HUDEP-2 (cell line): ENCODE results near the gene CNNM3.

Experiments
- DNase-seq, 76 experiments: peaks; one replicate each; lab custom pipeline; 2025; ENCODE audit not compliant: unreplicated experiment in 76 of 76; lab: John Stamatoyannopoulos, UW

CNNM3 gene

GRCh38 chr2:96838345-96839292 lies 22.6 kb downstream of the CNNM3 start:
- DNase-seq = no peak

DNA sequence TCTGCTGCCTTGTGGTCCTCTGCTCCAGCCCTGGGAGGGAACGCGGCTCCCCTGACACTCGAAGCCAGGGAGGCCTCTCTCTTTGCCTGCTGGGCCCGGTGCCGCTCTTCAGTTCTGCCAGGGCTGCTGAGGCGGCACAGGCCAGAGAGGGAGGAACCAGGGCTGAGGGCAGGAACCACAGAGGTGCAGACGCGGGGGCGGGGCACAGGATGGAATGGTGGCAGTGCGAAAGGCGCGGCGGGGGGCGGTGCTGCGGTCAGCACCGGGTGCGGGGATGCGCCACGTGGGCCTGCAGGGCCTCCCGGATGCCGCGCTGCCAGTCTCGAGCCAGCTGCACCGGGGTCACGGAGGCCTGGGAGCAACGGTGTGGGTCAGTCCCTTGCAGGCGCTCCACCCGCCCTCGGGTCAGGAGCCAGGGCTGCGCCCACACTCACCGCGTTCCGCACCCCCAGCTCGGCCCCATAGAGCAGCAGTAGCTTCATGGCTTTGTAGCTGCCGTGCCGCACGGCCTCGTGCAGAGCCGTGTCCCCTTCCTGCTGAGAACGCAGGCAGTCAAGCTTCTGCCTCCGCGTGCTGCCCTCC lies 23.3 kb downstream of the CNNM3 start:
- DNase-seq = peak in 59 of 76 experiments; percentile 4 to 80 (median 47)

- DNase-seq = no peak
Measured at GRCh38 chr2:96839875-96840850, 24.1 kb downstream of the CNNM3 start.

DNA sequence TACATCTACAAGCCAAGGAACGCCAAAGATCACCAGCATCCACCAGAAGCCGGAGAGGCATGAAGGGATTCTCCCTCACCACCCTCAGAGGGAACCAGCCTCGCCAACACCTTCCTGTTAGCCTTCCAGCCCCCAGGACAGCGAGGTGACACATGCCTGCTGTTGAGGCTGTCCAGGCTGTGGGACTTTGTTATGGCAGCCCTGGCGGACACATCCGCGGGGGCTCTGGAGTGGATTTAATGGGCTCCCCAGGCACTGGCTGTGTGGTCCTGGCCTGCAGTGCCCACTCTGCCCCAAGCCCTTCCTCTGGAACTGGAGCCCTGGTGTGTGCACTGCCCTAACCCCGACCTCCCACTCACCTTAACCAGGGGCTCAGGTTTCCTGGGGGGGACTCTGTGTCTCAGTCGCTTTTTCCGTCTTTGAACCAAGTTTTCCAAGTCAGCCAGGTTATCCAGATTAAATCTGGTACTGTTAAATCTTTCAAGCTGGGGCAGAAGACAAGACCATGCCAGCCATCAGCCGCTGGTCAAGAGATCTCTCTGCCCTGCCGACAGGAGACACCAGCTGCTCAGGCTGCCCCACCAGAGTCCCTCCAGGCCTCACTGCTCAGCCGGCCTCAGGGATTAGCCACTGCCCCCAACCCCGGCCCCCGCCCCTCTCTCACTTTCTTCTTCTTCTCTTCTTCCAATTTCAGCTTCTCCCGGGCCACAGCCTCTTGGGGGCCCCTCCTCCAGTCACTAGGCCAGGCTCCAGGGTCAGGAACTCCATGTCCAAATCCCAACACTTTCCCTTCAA lies 25.8 kb downstream of the CNNM3 start:
- DNase-seq = no peak

DNA sequence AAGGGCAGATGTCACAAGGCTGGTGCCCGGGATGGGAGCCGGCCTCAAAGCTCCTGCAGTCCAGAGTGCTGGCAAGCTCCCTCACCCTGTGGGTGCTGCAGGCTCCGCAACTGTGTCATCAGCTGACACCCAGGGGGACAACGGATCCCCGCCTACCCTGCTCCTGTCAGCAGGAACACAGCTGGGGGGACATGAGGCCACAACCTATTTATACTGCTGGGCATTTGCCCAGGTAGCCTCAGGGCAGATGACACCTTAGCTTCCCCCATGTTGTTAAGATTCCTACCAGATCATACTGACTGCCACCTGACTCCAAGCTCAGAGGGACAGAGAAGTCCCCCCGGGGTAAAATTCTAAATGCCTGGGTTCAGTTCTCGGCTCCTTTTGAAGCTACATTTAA lies 26.5 kb downstream of the CNNM3 start:
- DNase-seq = no peak

DNA sequence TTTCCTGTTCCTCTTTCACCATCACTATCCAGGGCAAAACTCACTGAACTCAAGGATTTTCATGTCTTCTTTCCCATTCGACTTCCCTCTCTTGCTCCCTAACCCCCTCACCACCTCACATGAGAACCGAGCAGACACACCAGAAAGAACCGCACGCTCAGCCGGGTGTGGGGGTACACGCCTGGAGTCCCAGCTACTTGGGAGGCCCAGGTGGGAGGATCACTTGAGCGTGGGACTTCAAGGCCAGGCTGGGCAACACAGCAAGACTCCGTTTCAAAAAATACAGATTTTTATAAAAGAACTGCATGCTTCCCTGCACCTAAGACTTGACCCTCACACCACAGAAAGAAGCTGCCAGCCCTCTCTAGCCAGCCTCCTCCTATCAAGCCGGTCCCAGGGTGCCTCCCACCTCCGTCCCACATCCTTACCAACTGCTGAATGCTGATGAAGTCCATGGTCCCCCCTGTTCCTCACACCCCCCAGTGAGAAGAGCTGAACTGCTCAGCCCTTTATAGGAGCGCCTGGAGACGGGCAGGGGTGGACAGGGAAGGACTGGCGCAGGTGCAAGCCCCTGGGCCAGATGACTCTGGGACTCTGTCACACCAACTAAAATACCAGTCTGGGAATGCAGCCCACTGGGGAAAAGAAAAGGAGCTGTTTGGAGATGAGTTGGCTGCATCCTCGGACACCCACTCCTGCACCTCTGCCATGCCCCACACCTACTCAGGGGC lies 27.6 kb downstream of the CNNM3 start, which contains the start of gene ANKRD23:
TSS of gene ANKRD23 (minus strand) at position 484 of the 731 bp plus-strand sequence. CDS start at position 455, 29 bp downstream.
- no peak for DNase-seq

- peak in 1 of 76 experiments; percentile 7 for DNase-seq
Measured at GRCh38 chr2:96844405-96844808, 28.3 kb downstream of the CNNM3 start.

- no peak for DNase-seq
Measured at GRCh38 chr2:96846825-96847224, 30.8 kb downstream of the CNNM3 start.

DNA sequence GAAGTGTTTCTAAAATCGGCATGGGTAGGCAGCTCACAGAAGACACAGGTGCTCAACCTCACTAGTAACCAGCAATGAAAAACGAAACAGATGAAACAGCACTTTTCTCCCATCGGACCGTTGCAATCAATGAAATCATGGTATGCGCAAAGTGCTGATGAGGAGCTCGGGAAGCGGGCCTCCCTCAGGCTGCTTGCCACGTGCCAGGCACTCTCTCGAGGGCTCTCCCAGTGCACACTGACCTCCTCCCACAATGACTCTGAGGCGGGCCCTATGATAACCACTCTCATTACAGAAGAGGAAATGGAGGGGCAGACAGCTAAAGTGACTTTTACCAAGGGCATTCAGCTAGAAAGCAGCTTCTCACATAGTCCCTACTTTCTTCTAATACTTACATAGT lies 31.5 kb downstream of the CNNM3 start:
- DNase-seq = peak in 8 of 76 experiments; percentile 1 to 21 (median 12)

- no peak for DNase-seq
Measured at GRCh38 chr2:96848264-96848663, 32.2 kb downstream of the CNNM3 start.

DNA sequence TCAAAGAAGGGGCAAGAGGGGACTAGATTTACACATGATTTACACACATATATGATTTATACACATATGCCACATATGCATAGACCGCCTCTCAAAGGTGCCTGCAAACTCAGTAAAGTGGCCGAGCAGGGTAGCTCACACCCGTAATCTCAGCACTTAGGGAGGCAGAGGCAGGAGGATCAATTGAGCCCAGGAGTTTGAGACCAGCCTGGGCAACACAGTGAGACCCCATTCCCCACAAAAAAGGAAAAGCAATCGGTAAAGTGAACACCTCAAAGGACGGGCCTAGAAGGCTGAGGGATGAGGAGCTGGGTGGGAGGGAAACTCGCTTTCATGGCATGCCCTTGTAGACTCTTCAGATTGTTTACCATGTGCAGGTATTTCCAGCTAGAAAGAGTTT lies 36.6 kb downstream of the CNNM3 start:
- DNase-seq = no peak

DNA sequence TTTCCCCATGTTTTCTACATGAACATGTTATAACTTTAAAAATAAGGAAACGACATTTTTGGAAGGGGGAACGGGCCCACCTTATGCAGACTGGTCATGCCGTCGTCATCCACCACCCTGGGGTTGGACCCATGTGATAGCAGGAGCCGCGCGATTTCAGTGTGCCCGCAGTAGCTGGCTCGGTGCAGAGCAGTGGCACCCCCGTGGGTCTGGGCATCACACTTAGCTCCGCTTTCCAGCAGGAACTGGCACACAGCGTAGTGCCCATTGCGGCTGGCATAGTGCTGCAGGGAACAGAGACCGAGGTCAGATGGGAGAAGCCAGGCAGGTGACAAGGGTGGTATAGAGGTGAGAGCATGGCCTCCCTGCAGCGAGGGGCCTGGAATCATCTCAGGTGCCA lies 37.3 kb downstream of the CNNM3 start:
- no peak for DNase-seq

DNA sequence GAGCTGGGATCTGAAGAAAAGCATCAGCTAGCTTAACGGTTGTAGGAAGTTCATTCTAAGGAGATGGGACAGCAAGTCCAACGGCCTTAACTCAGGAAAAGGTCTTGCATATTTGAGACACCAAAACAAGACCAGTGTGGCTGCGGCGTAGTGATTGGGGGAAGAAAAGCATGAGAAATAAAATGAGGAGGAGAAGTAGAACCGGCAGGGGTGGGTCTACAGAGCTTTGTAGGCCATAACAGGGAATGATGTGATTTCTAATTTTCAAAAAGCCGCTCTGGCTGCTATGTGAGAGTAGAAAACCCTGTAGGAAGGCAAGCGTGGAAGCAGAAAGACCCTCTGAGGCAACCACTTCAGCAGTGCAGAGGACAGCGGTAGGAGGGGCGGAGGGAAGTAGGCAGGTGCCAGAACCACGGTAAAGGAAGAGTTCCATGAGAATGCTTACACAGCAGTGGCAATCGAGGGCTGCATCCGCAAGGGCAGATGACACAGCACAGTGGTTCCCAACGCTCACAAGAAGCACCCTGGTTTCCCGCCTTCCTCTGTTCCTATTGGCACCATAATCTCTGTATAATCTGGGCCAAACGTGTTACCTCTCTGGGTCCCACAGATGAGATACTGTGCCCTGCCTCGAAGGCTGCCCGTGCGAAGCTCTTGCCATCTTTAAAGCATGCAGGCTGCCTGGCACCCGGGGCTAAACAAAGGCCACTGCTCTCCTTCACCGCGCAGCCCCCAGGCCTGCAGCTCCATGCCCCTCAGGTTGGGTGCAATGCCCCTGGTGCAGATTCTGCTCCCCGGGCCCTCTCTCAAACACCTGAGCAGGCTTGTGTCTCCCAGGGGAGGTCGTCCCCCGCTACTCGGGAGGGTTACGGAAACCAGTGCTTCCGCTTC lies 41.0 kb downstream of the CNNM3 start:
- DNase-seq = peak in 8 of 76 experiments; percentile 5 to 32 (median 16)

GRCh38 chr2:96857667-96858372 lies 41.8 kb downstream of the CNNM3 start, which contains the start of gene ANKRD39:
Gene ANKRD39, minus strand, starts transcription at chr2:96858016. Its CDS starts 29 bp downstream, at chr2:96857987.
- peak in 74 of 76 experiments; percentile 59 to 99 (median 95) for DNase-seq

DNA sequence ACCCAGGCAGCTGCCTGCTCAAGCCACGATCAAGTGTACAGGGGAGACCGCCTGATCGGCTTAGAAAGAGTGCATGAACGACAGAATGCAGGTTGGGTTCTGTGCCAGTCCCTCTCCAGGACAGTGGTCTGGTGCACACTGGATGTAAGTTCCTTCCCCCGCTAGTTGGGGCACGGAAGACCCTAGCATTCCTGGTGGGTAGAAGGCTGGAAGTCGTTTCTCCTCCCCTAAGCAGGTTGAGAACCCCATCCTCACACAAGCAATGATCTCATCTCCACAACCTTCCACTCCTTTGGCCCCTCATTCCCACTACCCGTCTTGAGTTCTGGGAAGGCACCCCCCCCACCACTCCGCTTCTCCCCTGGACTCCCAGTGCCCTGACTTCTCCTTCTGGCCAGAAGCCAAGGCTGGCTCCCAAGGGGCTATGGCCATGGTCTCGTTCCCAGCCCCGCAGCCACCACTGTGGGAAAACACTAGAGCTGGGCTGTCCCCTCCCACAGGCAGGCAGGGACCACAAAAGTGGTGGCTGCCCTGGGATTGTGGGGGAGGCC lies 43.1 kb downstream of the CNNM3 start:
- DNase-seq = no peak

DNA sequence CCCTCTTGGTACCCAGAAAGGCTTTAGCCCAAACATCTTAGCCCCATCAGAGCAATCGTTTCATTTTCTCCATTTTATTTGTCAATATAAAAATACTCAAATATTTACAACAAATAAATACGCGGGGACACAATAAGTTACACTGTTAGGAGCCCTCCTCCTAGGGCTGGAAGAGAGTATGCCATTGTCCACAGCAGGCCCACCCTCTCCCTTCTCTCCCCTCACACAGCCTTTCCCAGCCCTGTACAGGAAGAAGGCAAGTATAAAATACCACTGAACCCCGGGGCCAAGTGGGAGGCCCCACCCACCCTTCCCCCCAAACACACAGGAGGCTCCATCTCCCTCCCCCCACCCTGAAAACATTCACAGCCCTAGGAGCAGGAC lies 43.6 kb downstream of the CNNM3 start:
- DNase-seq = no peak
